KMS-11 (cell line): ENCODE measurements around the gene MARK2.

Experiments used
- H2AFZ ChIP-seq: fragments of 200-600 bp; sonication (generic); 2 replicates; pipeline ENCODE4 v1.6.1; 2016; ENCODE audit warnings: antibody characterized with exemption, mixed run types, low read depth
- H3K27ac ChIP-seq: fragments of 200-600 bp; sonication (generic); 2 replicates; pipeline ENCODE4 v1.6.1; 2016; ENCODE audit warnings: mild to moderate bottlenecking, mixed run types
- H3K27me3 ChIP-seq: fragments of 200-600 bp; sonication (generic); 2 replicates; pipeline ENCODE4 v1.6.1; 2017; ENCODE audit warnings: mild to moderate bottlenecking, low read depth, mixed run types, moderate library complexity; ENCODE audit not compliant: insufficient read depth
- H3K36me3 ChIP-seq: fragments of 200-600 bp; sonication (generic); 2 replicates; pipeline ENCODE4 v1.6.1; 2017; ENCODE audit warnings: mild to moderate bottlenecking, mixed run types; ENCODE audit not compliant: insufficient read depth
- H3K4me1 ChIP-seq: fragments of 200-600 bp; sonication (generic); 2 replicates; pipeline ENCODE4 v1.6.1; 2016; ENCODE audit warnings: mild to moderate bottlenecking, low read depth, mixed run types; ENCODE audit not compliant: poor library complexity, severe bottlenecking
- H3K4me2 ChIP-seq: fragments of 200-600 bp; sonication (generic); 2 replicates; pipeline ENCODE4 v1.7.0; 2016; ENCODE audit warnings: mild to moderate bottlenecking, mixed run types
- H3K4me3 ChIP-seq: fragments of 200-600 bp; sonication (generic); IDR thresholded peaks from 2 replicates; pipeline ENCODE4 v1.6.1; 2017; ENCODE audit warnings: low read depth, low read length, mixed read lengths; ENCODE audit not compliant: insufficient read depth
- H3K79me2 ChIP-seq: fragments of 200-600 bp; sonication (generic); 2 replicates; pipeline ENCODE4 v1.6.1; 2016; ENCODE audit warnings: low read depth, mixed run types; ENCODE audit not compliant: insufficient read depth
- H3K9ac ChIP-seq: fragments of 200-600 bp; sonication (generic); 2 replicates; pipeline ENCODE4 v1.6.1; 2016; ENCODE audit warnings: mild to moderate bottlenecking, mixed run types
- H4K20me1 ChIP-seq: fragments of 200-600 bp; sonication (generic); 2 replicates; pipeline ENCODE4 v1.6.1; 2016; ENCODE audit warnings: mild to moderate bottlenecking, mixed run types; ENCODE audit not compliant: insufficient read depth
- TF ChIP-seq, protein P1 (sequence below): fragments of 200-600 bp; sonication (generic); conservative IDR thresholded peaks from 2 replicates; pipeline ENCODE4 v1.6.1; 2017; ENCODE audit warnings: low read depth, mild to moderate bottlenecking, antibody characterized with exemption, low read length, moderate library complexity, mixed read lengths

MARK2 gene

DNA sequence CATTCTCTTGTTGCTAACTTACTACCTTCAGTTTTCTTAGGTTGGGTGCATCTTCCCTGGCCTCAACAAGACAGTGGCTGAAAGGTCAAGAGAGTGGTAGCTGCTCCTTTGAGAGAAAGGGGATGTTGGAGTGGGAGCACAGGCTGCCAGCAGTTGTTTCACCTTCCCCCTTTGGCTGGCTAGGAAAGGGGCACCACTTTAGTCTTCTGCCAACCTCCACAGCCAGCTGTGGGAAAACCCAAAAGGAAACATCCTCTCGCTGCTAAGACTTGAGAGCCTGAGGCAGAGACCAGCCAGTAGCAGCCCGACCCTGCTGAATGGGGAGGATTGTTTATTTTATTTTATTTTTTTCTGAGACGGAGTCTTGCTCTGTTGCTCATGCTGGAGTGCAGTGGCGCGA is 34.4 kb downstream of the MARK2 start:
- peaks cover 73% of the 10 kb centered on the region for H3K79me2 ChIP-seq
- H3K27ac ChIP-seq = no peak overlapping the region

DNA sequence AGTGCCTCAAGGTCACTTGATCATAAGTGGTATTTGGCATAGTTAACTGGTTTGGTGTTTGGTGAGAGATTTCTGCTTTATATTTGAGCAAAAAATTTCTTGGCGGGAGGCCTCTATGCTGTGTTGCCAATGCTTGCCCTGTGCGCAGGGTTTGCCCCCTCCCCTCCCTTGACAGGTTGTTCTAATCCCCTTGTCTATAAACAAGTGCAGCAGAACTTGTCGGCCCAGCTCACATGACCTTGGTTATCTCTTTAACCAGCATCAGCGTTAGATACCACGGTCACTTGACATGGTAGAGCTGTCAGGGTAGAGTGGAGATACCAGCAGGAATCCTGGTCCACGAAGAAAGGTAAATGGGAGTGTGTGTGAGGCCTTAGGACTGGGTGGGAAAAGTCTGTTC is 35.6 kb downstream of the MARK2 start:
- Histone ChIP-seq H3K9ac (no peak overlapping the region), H3K36me3 (no peaks in the 10 kb centered on the region), H3K4me3 (no peak overlapping the region), H3K4me2 (no peak overlapping the region), H3K79me2 (peaks cover 69% of the 10 kb centered on the region; the same call in 1 of the 2 replicates), H2AFZ (no peak overlapping the region), H4K20me1 (peaks cover 9% of the 10 kb centered on the region; the same call in 1 of the 2 replicates), H3K27me3 (no peaks in the 10 kb centered on the region), H3K4me1 (peaks cover 36% of the 10 kb centered on the region), H3K27ac (no peak overlapping the region)
- TF ChIP-seq, protein P1, sequence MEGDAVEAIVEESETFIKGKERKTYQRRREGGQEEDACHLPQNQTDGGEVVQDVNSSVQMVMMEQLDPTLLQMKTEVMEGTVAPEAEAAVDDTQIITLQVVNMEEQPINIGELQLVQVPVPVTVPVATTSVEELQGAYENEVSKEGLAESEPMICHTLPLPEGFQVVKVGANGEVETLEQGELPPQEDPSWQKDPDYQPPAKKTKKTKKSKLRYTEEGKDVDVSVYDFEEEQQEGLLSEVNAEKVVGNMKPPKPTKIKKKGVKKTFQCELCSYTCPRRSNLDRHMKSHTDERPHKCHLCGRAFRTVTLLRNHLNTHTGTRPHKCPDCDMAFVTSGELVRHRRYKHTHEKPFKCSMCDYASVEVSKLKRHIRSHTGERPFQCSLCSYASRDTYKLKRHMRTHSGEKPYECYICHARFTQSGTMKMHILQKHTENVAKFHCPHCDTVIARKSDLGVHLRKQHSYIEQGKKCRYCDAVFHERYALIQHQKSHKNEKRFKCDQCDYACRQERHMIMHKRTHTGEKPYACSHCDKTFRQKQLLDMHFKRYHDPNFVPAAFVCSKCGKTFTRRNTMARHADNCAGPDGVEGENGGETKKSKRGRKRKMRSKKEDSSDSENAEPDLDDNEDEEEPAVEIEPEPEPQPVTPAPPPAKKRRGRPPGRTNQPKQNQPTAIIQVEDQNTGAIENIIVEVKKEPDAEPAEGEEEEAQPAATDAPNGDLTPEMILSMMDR = no peak

More for the DNA sequence above, 34.4 kb downstream of the MARK2 start:
- Histone ChIP-seq H3K4me3 (no peak overlapping the region), H3K36me3 (no peaks in the 10 kb centered on the region), H3K4me1 (peaks cover 48% of the 10 kb centered on the region), H3K27me3 (no peaks in the 10 kb centered on the region), H4K20me1 (peaks cover 13% of the 10 kb centered on the region; the same call in 1 of the 2 replicates), H2AFZ (no peak overlapping the region), H3K9ac (no peak overlapping the region), H3K4me2 (no peak overlapping the region)
- TF ChIP-seq, protein P1 = no peak

GRCh38 chr11:63875506-63876065 is 36.7 kb downstream of the MARK2 start:
- Histone ChIP-seq H3K4me2 (no peak overlapping the region), H3K27me3 (no peaks in the 10 kb centered on the region), H3K36me3 (no peaks in the 10 kb centered on the region), H4K20me1 (peaks cover 5% of the 10 kb centered on the region; the same call in 1 of the 2 replicates), H3K9ac (no peak overlapping the region), H3K4me1 (peaks cover 25% of the 10 kb centered on the region), H2AFZ (no peak overlapping the region), H3K27ac (no peak overlapping the region), H3K4me3 (no peak overlapping the region), H3K79me2 (peaks cover 58% of the 10 kb centered on the region; the same call in 1 of the 2 replicates)
- TF ChIP-seq, protein P1 = no peak

GRCh38 chr11:63876616-63877015 is 37.7 kb downstream of the MARK2 start:
- Histone ChIP-seq H3K4me1 (peaks cover 17% of the 10 kb centered on the region), H3K9ac (no peak overlapping the region), H3K4me2 (no peak overlapping the region), H2AFZ (no peak overlapping the region), H3K4me3 (no peak overlapping the region), H3K27ac (no peak overlapping the region), H4K20me1 (0 out of 2 replicates have a peak, but pooled peaks cover 3% of the 10 kb centered on the region), H3K36me3 (no peaks in the 10 kb centered on the region), H3K79me2 (peaks cover 50% of the 10 kb centered on the region; the same call in 1 of the 2 replicates), H3K27me3 (no peaks in the 10 kb centered on the region)
- TF ChIP-seq, protein P1 = no peak
